Activated CD4-positive, alpha-beta T cell treated with anti-CD3 and anti-CD28 coated beads, Interleukin-2, amount 10 ng/mL, durations not matched to agents 7 days and 5 days (primary cell): Measurements from ENCODE around the gene FBXO31. TPM values are rescaled to one million over a fixed set of nuclear protein-coding genes. Genes with fewer than 3 reads are reported as not detected.

Source experiments
- CTCF ChIA-PET: fragments of 350-600 bp; sonication (Branson Sonifier 250); formaldehyde crosslinking; loops from one replicate; lab custom pipeline; 2021; ENCODE audit warnings: antibody characterized with exemption; lab: Charles Lee
- POLR2A ChIA-PET: fragments of 350-600 bp; sonication (Branson Sonifier 250); formaldehyde crosslinking; loops from one replicate; lab custom pipeline; 2021; ENCODE audit warnings: antibody characterized with exemption; lab: Charles Lee
- DNase-seq: peaks from one replicate; pipeline ENCODE4 v3.0.0-alpha.2; 2020
- H3K27ac Mint-ChIP-seq: one replicate; pipeline ENCODE4 v1.8.0; 2021; ENCODE audit warnings: mild to moderate bottlenecking, moderate library complexity, mixed read lengths
- H3K27me3 Mint-ChIP-seq: one replicate; pipeline ENCODE4 v1.8.0; 2021; ENCODE audit warnings: mixed read lengths
- H3K36me3 Mint-ChIP-seq: one replicate; pipeline ENCODE4 v1.8.0; 2021; ENCODE audit warnings: low read depth, mixed read lengths
- H3K4me1 Mint-ChIP-seq: one replicate; pipeline ENCODE4 v1.8.0; 2021; ENCODE audit warnings: mixed read lengths
- H3K4me3 Mint-ChIP-seq: one replicate; pipeline ENCODE4 v1.8.0; 2021; ENCODE audit warnings: mild to moderate bottlenecking, moderate library complexity, mixed read lengths
- H3K9me3 Mint-ChIP-seq: one replicate; pipeline ENCODE4 v1.8.0; 2021; ENCODE audit warnings: mixed read lengths
- total RNA-seq, 2 experiments: library from RNA; stranded (reverse); gene quantifications; one replicate each; pipeline ENCODE4 v1.2.3, GENCODE V29; 2021

FBXO31 gene
- total RNA-seq, 2 experiments from 2014 or later, result 27.4 to 30.6 TPM

DNA sequence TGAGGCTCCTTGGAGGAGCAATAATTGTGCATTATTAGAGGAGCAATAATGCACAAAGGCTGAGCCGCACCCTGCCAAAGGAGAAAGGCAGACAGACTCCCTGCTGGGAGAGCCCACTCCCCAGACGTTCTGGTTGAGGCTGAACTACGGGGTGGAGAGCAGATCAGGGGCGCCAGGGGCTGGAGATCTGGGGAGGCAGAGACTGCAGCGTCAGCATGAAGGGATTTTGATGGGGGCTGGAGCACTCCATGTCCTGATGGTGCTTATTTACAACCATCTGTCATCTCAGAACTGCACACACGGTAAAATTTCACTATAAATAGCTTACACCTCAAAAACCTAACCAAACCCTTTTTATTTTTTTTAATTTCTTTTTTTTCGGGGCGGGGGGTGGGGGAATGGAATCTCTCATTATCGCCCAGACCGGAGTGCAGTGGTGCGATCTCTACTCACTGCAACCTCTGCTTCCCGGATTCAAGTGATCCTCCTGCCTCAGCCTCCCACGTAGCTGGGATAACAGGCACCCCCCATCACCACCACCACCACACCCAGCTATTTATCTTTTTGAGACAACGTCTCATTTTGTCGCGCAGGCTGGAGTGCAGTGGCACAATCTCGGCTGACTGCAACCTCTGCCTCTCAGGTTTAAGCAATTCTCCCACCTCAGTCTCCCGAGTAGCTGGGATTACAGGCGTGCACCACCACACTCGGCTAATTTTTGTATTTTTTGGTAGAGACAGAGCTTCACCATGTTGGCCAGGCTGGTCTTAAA, 62.1 kb downstream of the FBXO31 start:
- H3K27me3 Mint-ChIP-seq, result no peaks in the 10 kb centered on the region
- H3K4me1 Mint-ChIP-seq, result peaks cover 25% of the 10 kb centered on the region
- ChIA-PET CTCF (interaction anchor here (0.8 to 1.2 kb wide), 2 partner anchors 11 to 14 kb away, joined by 3 to 5 read pairs; no protein-coding TSS in a partner anchor), POLR2A (no interaction called here)
- no peak for DNase-seq
- H3K27ac Mint-ChIP-seq, result no peak overlapping the region
- H3K9me3 Mint-ChIP-seq, result no peaks in the 10 kb centered on the region
- no peak overlapping the region for H3K4me3 Mint-ChIP-seq
- H3K36me3 Mint-ChIP-seq, result peaks cover 12% of the 10 kb centered on the region

DNA sequence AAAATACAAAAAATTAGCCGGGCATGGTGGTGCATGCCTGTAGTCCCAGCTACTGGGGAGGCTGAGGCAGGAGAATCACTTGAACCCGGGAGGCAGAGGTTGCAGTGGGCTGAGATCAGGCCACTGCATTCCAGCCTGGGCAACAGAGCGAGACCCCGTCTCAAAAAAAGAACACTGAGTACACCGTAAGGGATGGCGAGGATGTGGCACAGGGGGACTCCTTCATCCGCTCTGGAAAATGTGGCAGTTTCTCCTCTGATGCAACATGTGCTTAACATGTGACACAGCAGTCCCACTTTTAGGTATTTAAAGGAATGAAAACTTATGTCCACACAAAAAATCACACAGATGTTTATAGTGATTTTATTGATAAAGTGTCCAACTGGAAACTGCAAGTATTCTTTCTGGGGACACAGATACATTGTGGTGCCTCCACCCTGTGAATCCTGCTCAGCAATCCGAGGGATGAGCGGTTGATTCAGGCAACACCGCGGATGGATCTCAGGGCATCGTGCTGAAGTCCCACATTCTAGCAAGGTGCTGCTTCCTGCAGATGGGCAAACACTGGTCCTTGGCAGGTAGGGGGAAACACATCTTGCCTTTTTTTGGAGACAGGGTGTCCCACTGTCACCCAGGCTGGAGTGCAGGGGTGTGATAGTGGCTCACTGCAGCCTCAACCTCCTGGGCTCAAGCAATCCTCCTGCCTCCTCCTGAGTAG, 62.9 kb downstream of the FBXO31 start:
- Mint-ChIP-seq H3K36me3 (peaks cover 12% of the 10 kb centered on the region), H3K27ac (no peak overlapping the region), H3K4me1 (peaks cover 23% of the 10 kb centered on the region), H3K27me3 (no peaks in the 10 kb centered on the region), H3K9me3 (no peaks in the 10 kb centered on the region), H3K4me3 (no peak overlapping the region)
- no peak for DNase-seq
- CTCF ChIA-PET, result interaction anchor here (4.2 kb wide), 1 partner anchor 12 kb away, joined by 21 read pairs; no protein-coding TSS in a partner anchor
- POLR2A ChIA-PET, result no interaction called here

DNA sequence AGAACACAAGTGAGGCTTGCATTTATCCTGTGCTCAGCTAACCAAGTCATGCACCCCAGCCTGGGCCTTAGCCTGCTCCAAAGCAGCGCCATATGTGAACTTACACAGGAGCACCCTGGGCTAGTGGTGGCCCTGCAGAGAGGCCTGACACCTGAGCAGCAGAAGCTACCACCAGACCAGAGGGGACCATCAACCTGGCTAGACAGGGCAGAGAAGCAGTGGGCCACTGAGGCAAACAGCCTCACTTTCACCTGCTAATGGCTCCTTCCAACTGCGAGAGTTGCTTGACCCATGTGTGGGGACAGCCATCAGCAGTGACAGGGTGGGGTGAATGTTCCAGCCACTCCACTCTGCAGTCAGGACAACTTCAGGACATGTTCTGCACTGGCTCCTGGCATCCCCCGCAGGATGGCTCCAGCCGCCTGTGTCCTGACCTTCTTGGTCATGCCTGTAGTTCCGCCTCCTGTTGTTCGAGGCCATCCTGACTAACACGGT, 63.5 kb downstream of the FBXO31 start:
- Mint-ChIP-seq H3K9me3 (no peaks in the 10 kb centered on the region), H3K4me3 (no peak overlapping the region), H3K36me3 (peaks cover 12% of the 10 kb centered on the region), H3K27me3 (no peaks in the 10 kb centered on the region), H3K27ac (no peak overlapping the region), H3K4me1 (peaks cover 21% of the 10 kb centered on the region)
- POLR2A ChIA-PET, result no interaction called here
- DNase-seq, result no peak
- CTCF ChIA-PET, result interaction anchor here (4.2 kb wide), 1 partner anchor 12 kb away, joined by 21 read pairs; no protein-coding TSS in a partner anchor

DNA sequence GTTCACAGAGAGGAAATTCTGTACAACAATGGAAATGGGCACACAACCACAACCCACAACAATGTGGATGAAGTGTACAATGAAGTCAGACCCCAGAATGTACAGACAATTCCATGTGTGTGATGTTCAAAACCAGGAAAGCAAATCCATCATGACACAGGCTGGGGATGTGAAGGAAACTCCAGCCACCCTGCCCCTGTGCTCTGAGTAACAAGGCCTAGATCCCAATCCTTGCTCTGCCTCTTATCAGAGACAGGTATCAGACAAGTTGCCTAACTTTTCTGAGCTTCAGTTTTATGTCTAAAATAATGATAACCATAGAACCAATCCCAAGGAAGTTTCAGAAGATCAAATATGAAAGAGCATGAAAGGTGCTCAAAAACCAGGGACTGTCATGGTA, 64.6 kb downstream of the FBXO31 start:
- H3K27me3 Mint-ChIP-seq, result no peaks in the 10 kb centered on the region
- peaks cover 16% of the 10 kb centered on the region for H3K36me3 Mint-ChIP-seq
- peak overlapping the region; percentile 92 for H3K4me3 Mint-ChIP-seq
- no peaks in the 10 kb centered on the region for H3K9me3 Mint-ChIP-seq
- peaks cover 21% of the 10 kb centered on the region for H3K4me1 Mint-ChIP-seq
- POLR2A ChIA-PET, result no interaction called here
- CTCF ChIA-PET, result interaction anchor here (0.6 to 4.2 kb wide), 5 partner anchors 11 to 169 kb away, joined by 3 to 21 read pairs (median 4); no protein-coding TSS in a partner anchor
- H3K27ac Mint-ChIP-seq, result no peak overlapping the region
- DNase-seq, result no peak

DNA sequence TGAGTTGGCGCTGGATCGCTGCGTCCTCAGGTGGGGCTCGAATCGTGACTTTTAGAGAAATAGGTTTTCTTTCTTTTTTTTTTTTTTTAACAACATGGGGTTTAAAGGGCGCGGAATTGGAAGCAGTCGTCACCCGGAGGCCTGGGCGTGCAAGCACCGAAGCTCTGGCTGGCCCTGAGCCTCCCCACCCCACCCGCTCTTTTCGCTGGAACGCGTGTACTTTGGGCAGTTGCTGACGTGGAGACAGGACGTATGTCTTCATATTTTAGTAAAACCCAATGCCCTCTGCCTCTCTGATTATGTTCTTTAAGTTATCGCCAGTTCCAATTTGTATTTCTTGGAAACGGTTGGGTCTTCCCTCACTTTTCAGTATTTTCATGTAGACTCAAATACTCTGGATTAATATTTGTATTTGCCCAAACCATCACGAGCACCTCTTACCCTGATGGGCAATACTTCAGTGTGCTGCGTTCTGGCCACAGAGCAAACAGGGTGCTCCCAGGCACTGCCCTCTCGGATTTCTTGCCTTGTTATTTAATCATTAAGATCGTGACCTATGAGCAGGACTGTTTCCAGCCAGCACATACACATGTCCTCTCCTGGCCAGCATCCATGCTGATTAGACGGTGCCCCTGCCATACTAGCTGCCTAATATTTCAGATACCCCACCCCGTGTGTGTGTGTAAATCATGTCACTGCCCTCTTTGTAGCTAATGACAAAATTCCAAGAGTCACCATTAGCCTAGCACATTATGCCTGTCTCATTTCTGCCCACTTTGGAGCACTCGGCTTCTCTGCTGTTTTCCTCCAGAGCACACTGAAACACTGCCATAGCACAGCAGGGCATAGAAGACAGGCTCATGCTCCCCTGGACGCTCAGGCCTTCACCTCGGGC, 65.6 kb downstream of the FBXO31 start:
- no peaks in the 10 kb centered on the region for H3K27me3 Mint-ChIP-seq
- DNase-seq, result peak; percentile 56
- CTCF ChIA-PET, result interaction anchor here (0.6 to 4.2 kb wide), 10 partner anchors 9 to 146 kb away, joined by 3 to 21 read pairs (median 4); partner anchors contain the start of gene FBXO31
- peaks cover 21% of the 10 kb centered on the region for H3K4me1 Mint-ChIP-seq
- H3K9me3 Mint-ChIP-seq, result no peaks in the 10 kb centered on the region
- H3K36me3 Mint-ChIP-seq, result peaks cover 16% of the 10 kb centered on the region
- H3K27ac Mint-ChIP-seq, result peak overlapping the region; percentile 98
- peak overlapping the region; percentile 92 for H3K4me3 Mint-ChIP-seq
- POLR2A ChIA-PET, result interaction anchor here (1.4 kb wide), 1 partner anchor 65 kb away, joined by 3 read pairs; the partner anchor contains the start of gene FBXO31

DNA sequence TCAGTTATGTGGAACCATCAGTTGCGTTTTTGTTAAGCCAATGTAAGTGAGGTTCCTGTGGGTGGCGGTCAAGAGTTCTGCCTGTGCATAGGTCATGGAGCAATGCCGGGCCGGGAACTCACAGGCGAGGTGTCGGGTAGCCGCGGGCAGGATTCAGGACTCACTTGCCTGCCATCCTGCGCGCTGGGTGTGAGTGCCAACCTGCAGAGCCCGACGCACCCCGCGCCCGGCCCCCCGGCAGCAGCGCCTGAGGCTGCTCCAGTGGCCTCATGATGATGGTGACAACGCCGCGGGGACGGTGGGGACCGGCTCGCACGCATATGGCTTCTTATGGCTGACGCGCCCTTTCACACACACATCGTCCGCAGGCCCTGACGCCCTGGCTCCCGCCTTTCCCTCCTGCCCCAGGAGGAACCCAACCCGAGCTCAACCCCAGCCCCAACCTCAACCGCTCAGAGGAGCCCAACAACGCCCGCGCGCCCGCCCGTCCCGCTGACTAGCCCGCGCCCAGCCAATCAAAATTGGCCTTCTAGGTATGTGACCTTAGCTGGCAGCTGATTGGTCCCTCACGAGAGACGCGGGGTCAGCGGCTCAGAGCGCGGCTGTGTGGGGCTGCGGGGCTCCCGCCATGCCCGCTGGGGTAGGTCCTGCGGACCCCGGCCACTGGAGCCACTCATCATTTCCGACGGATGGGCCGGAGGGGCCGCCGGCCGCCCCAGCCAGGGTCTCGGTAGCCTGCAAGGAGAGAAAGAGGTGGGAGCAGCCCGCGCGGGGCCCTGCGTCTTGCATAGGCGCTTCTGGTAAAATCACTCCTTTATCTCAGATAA, 66.4 kb downstream of the FBXO31 start, which contains the start of gene C16orf95:
Gene C16orf95, minus strand, starts transcription at position 470 of the 827 bp plus-strand sequence. Its CDS starts 150 bp downstream, at position 320.
- ChIA-PET CTCF (interaction anchor here (0.6 to 4.2 kb wide), 12 partner anchors 8 to 753 kb away, joined by 3 to 21 read pairs (median 4); partner anchors contain the start of gene FBXO31), POLR2A (interaction anchor here (1.4 kb wide), 1 partner anchor 66 kb away, joined by 3 read pairs; the partner anchor contains the start of gene FBXO31)
- peak; percentile 96 for DNase-seq
- peak within 1 kb of the TSS; percentile 92 for H3K4me3 Mint-ChIP-seq
- H3K27me3 Mint-ChIP-seq, result no peaks in the 10 kb centered on the region
- H3K4me1 Mint-ChIP-seq, result peaks cover 21% of the 10 kb centered on the region
- no peaks in the 10 kb centered on the region for H3K9me3 Mint-ChIP-seq
- peak within 1 kb of the TSS; percentile 98 for H3K27ac Mint-ChIP-seq
- H3K36me3 Mint-ChIP-seq, result peaks cover 16% of the 10 kb centered on the region

DNA sequence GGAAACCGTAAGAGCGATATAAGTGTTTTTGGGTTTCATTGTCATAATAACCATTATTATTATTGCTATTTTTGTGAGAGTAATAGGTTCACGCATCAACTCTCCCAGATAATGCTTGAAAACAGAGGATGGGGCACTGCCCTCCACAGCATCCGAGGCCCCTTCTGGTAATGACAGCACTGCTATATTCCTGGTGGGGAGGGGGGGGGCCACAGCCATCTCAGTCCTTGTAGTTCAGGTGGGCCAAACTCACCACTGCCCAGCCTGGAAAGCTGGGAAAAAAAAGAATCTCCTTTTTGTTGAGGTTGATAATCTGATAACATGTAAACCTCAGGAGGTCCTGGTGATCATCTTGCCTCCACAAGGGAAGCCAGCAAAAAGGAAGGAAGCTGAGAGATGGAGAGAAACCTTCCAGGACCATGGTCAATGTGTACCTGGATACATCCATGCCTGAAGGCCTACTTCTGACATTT, 67.1 kb downstream of the FBXO31 start:
- DNase-seq, result no peak
- Mint-ChIP-seq H3K27ac (peak overlapping the region; percentile 98), H3K9me3 (no peaks in the 10 kb centered on the region), H3K36me3 (peaks cover 16% of the 10 kb centered on the region), H3K27me3 (no peaks in the 10 kb centered on the region), H3K4me3 (peak overlapping the region; percentile 92), H3K4me1 (peaks cover 21% of the 10 kb centered on the region)
- POLR2A ChIA-PET, result no interaction called here
- CTCF ChIA-PET, result interaction anchor here (0.6 to 4.2 kb wide), 6 partner anchors 9 to 752 kb away, joined by 3 to 21 read pairs (median 5); partner anchors contain the start of gene FBXO31

DNA sequence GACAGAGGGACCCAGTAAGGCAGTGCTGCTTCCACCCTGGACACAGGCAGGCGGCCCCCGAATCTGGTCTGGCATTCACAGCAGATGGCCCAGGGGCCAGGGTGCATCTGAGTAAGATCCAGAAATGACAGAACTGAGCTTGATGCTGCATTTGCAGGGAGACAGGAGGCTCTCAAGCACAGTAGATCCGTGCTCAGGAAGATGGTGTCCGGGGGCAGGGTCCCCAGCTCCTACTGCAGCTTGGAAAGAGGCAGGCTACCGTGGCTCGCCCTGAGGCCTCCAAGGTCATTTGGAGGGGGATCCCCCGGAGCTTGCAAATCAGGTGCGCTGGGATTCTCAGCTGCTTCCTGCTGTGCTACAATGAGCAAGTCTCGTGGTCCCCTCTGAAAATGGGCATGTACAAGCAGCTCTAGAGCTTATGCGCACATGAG, 68.6 kb downstream of the FBXO31 start:
- POLR2A ChIA-PET, result no interaction called here
- Mint-ChIP-seq H3K4me1 (peaks cover 21% of the 10 kb centered on the region), H3K36me3 (peaks cover 16% of the 10 kb centered on the region), H3K9me3 (no peaks in the 10 kb centered on the region), H3K4me3 (no peak overlapping the region), H3K27ac (no peak overlapping the region), H3K27me3 (no peaks in the 10 kb centered on the region)
- DNase-seq, result no peak
- CTCF ChIA-PET, result interaction anchor here (1.2 to 2.8 kb wide), 3 partner anchors 10 to 79 kb away, joined by 4 to 8 read pairs (median 6); partner anchors contain the start of gene FBXO31

DNA sequence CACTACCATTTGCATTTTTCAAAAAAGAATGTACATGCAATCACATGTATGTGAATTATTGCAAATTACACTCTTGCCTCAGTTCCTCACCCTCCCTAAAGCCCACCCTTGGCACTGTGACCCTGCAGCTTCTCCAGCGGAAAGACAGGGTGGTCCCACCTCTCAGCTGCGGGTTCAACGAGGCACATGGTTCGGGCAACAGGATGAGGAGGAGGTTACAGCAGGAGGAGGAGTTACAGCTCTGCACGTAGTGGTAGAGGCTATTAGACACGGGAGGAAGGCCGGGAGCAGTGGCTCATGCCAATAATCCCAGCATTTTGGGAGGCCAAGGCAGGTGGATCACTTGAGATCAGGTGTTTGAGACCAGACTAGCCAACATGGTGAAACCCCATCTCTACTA, 71.6 kb downstream of the FBXO31 start:
- Mint-ChIP-seq H3K27me3 (no peaks in the 10 kb centered on the region), H3K4me3 (no peak overlapping the region), H3K9me3 (peaks cover 6% of the 10 kb centered on the region), H3K36me3 (peaks cover 11% of the 10 kb centered on the region), H3K27ac (no peak overlapping the region), H3K4me1 (peaks cover 8% of the 10 kb centered on the region)
- DNase-seq, result no peak
- CTCF ChIA-PET, result interaction anchor here (1.1 kb wide), 1 partner anchor 14 kb away, joined by 3 read pairs; no protein-coding TSS in a partner anchor
- POLR2A ChIA-PET, result no interaction called here

DNA sequence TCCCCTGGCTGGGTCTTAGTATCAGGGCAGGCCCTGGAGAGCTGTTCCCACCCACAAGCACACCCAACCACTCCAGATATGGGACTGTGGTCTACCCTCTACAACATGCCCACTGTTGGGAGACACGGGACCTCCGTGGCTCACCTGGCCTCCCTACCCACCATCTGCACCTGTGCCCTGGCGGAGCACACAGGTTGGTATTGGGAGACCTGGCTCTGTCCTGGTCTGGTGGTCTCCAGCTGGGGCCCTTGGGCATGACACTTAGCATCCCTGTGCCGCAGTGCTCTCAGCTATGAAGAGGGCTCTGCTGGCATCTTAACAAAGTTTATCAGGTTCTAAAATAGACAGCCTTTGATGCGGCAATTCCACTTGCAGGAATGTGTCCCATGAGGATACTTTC, 72.2 kb downstream of the FBXO31 start:
- CTCF ChIA-PET, result interaction anchor here (1.1 kb wide), 1 partner anchor 14 kb away, joined by 3 read pairs; no protein-coding TSS in a partner anchor
- POLR2A ChIA-PET, result no interaction called here
- no peak for DNase-seq
- Mint-ChIP-seq H3K27me3 (no peaks in the 10 kb centered on the region), H3K4me1 (peaks cover 4% of the 10 kb centered on the region), H3K36me3 (peaks cover 13% of the 10 kb centered on the region), H3K27ac (no peak overlapping the region), H3K9me3 (peaks cover 6% of the 10 kb centered on the region), H3K4me3 (no peak overlapping the region)

DNA sequence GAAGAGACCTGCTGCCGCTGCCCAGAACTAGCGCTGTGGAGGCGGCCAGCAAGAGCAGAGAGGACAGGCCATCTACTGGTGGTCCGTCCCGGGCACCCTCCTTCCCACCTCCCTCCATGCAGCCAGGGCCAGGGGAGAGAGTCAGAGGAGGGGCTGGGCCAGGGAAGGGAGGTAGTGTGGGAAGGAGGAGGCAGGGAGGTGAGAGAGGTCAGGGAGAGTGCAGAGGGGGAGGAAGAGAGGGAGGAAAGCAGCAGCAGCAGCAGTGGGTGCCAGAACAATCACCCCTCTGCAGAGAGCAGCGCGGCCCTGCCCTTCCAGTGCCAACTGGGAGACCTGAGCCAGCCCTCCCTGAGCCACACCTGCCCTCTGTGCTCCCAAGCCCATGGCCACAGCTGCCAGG, 73.0 kb downstream of the FBXO31 start:
- Mint-ChIP-seq H3K9me3 (peaks cover 6% of the 10 kb centered on the region), H3K4me3 (no peak overlapping the region), H3K36me3 (peaks cover 13% of the 10 kb centered on the region), H3K27ac (no peak overlapping the region), H3K27me3 (no peaks in the 10 kb centered on the region), H3K4me1 (peaks cover 4% of the 10 kb centered on the region)
- DNase-seq, result no peak
- POLR2A ChIA-PET, result no interaction called here
- CTCF ChIA-PET, result no interaction called here
